Erythroblast (primary cell): Measurements from ENCODE around the gene NEURL3.

ENCODE experiments used
- GATA1 ChIP-seq: IDR thresholded peaks from 2 replicates; pipeline ENCODE4 v1.6.1; 2011; ENCODE audit warnings: low read depth, mild to moderate bottlenecking, control low read depth, low read length, moderate library complexity
- POLR2A ChIP-seq: IDR thresholded peaks from 2 replicates; pipeline ENCODE4 v1.6.1; 2011; ENCODE audit warnings: mild to moderate bottlenecking, low read length

DNA sequence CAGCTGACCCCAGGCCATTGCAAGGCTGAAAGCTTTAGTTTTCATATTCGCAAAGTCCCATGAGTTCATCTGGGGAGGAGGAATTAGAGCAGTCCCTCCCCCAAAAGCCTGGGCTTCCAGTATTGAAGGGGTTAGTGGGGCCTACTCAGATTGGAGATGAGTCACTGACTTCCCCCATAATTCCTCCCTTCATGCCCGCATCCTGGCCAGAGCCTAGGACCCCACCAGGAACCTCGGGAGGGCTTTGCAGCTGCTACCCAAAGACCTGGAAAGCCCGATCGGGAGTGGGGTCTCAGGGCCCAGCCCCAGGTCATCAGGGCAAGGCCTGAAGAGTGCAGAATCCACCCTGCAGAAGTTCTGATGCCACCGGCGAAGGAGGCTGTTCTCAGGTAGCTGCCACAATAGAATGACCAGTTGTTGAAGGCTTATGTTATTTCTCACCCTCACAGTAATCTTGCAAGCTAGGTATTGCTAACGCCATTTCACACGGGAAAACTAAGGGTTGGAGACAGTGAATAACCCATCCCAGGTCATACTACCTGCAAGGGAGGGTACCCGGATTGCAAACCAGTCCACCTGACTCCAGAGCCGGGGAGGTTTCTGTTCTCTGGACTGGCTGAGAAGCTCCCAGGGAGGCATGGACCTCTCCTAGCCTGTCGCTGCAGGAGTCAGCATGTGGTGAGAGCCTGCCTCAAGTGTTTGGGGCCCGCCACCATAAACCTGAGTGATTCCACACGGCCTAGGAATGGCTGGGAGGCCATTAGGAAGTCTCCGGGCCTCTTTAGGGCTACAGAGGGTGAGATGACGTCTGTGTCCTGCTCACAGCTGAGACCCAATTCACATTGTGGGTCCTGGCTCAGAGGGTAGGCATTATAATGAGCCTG lies 25.6 kb upstream of the NEURL3 start:
- TF ChIP-seq POLR2A (no peak), GATA1 (no peak)
